GM23338 (cell line): Measurements from ENCODE around the gene IRF2BP2. TPM values are rescaled to one million over a fixed set of nuclear protein-coding genes. Genes with fewer than 3 reads are reported as not detected.

Source experiments
- ATAC-seq: fragments of 200-7000 bp; cut with Tn5 transposase; 3 replicates; pipeline ENCODE4 v1.9.1; 2020
- DNase-seq: peaks from one replicate; pipeline ENCODE4 v3.0.0-alpha.2; 2015; ENCODE audit warnings: low spot score
- H2AFZ ChIP-seq: fragments of 200-600 bp; sonication (generic); 2 replicates; pipeline ENCODE4 v1.8.0; 2016; ENCODE audit warnings: antibody characterized with exemption, mild to moderate bottlenecking, moderate library complexity
- H3F3A ChIP-seq: fragments of 200-600 bp; sonication (generic); replicated peaks from 2 replicates; pipeline ENCODE4 v1.8.0; 2017; ENCODE audit warnings: antibody characterized with exemption, mixed run types, low read depth
- H3K27ac ChIP-seq: fragments of 200-600 bp; sonication (generic); 2 replicates; pipeline ENCODE4 v1.6.1; 2016; ENCODE audit warnings: low read depth
- H3K27me3 ChIP-seq: fragments of 200-600 bp; sonication (generic); 2 replicates; pipeline ENCODE4 v1.8.0; 2016; ENCODE audit warnings: mild to moderate bottlenecking, mixed run types, moderate library complexity; ENCODE audit not compliant: insufficient read depth
- H3K36me3 ChIP-seq: fragments of 200-600 bp; sonication (generic); 2 replicates; pipeline ENCODE4 v1.8.0; 2016; ENCODE audit warnings: mild to moderate bottlenecking; ENCODE audit not compliant: insufficient read depth
- H3K4me1 ChIP-seq: fragments of 200-600 bp; sonication (generic); 2 replicates; pipeline ENCODE4 v1.8.0; 2016; ENCODE audit warnings: mild to moderate bottlenecking, moderate library complexity; ENCODE audit not compliant: insufficient read depth
- H3K4me2 ChIP-seq: fragments of 200-600 bp; sonication (generic); 2 replicates; pipeline ENCODE4 v1.7.1; 2017; ENCODE audit warnings: mixed run types
- H3K4me3 ChIP-seq: fragments of 200-600 bp; sonication (generic); 2 replicates; pipeline ENCODE4 v1.6.1; 2016; ENCODE audit warnings: mixed run types
- H3K79me2 ChIP-seq: fragments of 200-600 bp; sonication (generic); replicated peaks from 2 replicates; pipeline ENCODE4 v1.8.0; 2017; ENCODE audit warnings: mild to moderate bottlenecking; ENCODE audit not compliant: insufficient read depth
- H3K9me2 ChIP-seq: fragments of 200-600 bp; sonication (generic); 2 replicates; pipeline ENCODE4 v1.8.0; 2017; ENCODE audit not compliant: insufficient read depth
- H4K20me1 ChIP-seq: fragments of 200-600 bp; sonication (generic); replicated peaks from 2 replicates; pipeline ENCODE4 v1.8.0; 2017; ENCODE audit warnings: mild to moderate bottlenecking; ENCODE audit not compliant: insufficient read depth
- H3K27ac Mint-ChIP-seq: 2 replicates; pipeline ENCODE4 v1.8.0; 2020; ENCODE audit warnings: inconsistent platforms, mild to moderate bottlenecking, moderate library complexity, mixed read lengths
- H3K27me3 Mint-ChIP-seq: 3 replicates; pipeline ENCODE4 v1.8.0; 2022; ENCODE audit warnings: low read depth, mild to moderate bottlenecking, moderate library complexity, mixed read lengths, inconsistent platforms; ENCODE audit not compliant: insufficient read depth, poor library complexity
- H3K36me3 Mint-ChIP-seq: 3 replicates; pipeline ENCODE4 v1.8.0; 2021; ENCODE audit warnings: low read depth, mild to moderate bottlenecking, inconsistent platforms, moderate library complexity, mixed read lengths
- H3K4me1 Mint-ChIP-seq: 3 replicates; pipeline ENCODE4 v1.8.0; 2020; ENCODE audit warnings: mild to moderate bottlenecking, inconsistent platforms, mixed read lengths
- H3K4me3 Mint-ChIP-seq: 3 replicates; pipeline ENCODE4 v1.8.0; 2021; ENCODE audit warnings: moderate library complexity, mild to moderate bottlenecking, inconsistent platforms, mixed read lengths
- H3K9me3 Mint-ChIP-seq: 3 replicates; pipeline ENCODE4 v1.8.0; 2020; ENCODE audit warnings: moderate library complexity, mild to moderate bottlenecking, inconsistent platforms, mixed read lengths
- ETS1 ChIP-seq: IDR thresholded peaks from 2 replicates; pipeline ENCODE4 v1.6.1; 2016; ENCODE audit warnings: antibody characterized with exemption
- EZH2 ChIP-seq: fragments of 200-600 bp; sonication (generic); IDR thresholded peaks from one replicate; pipeline ENCODE4 v1.8.0; 2017; ENCODE audit warnings: antibody characterized with exemption, mild to moderate bottlenecking, low read depth; ENCODE audit not compliant: unreplicated experiment
- JUNB ChIP-seq: IDR thresholded peaks from one replicate; pipeline ENCODE4 v1.6.1; 2016; ENCODE audit warnings: antibody characterized with exemption; ENCODE audit not compliant: unreplicated experiment
- NANOG ChIP-seq: IDR thresholded peaks from 2 replicates; pipeline ENCODE4 v1.6.1; 2016; ENCODE audit warnings: antibody characterized with exemption, borderline replicate concordance
- POLR2AphosphoS5 ChIP-seq: IDR thresholded peaks from 2 replicates; pipeline ENCODE4 v1.6.1; 2016; ENCODE audit warnings: antibody characterized with exemption, low read depth
- REST ChIP-seq: IDR thresholded peaks from one replicate; pipeline ENCODE4 v1.6.1; 2018; ENCODE audit warnings: antibody characterized with exemption; ENCODE audit not compliant: unreplicated experiment
- STAT1 ChIP-seq: IDR thresholded peaks from one replicate; pipeline ENCODE4 v1.6.1; 2016; ENCODE audit warnings: antibody characterized with exemption; ENCODE audit not compliant: unreplicated experiment
- ZNF331 ChIP-seq: fragments of 250-450 bp; sonication (Bioruptor Pico); IDR thresholded peaks from 2 replicates; pipeline ENCODE4 v1.5.0; 2020; ENCODE audit warnings: low read depth, mild to moderate bottlenecking, moderate library complexity
- polyA plus RNA-seq: library from polyadenylated mRNA; unstranded; fragments of >200 nt; fragmentation: Nextera tagmentation; extraction: Ambion mirVana; gene quantifications from 2 replicates; pipeline ENCODE4 v1.2.1, GENCODE V29; 2016
- total RNA-seq: library from RNA; depleted of rRNA; stranded (reverse); fragments of >200 nt; shearing (Covaris generic); gene quantifications from 2 replicates; pipeline ENCODE4 v1.2.3, GENCODE V29; 2014
- TF ChIP-seq, protein P1 (sequence below), 2 experiments: fragments of 200-600 bp in 1 of 2; sonication (generic) in 1 of 2; conservative IDR thresholded peaks; 2 replicates each; pipeline versions ENCODE4 v1.5.1 to v1.6.1; 2016 to 2017; ENCODE audit warnings: antibody characterized with exemption in 2 of 2, low read depth in 2 of 2, mild to moderate bottlenecking in 2 of 2, moderate library complexity in 1 of 2
- TF ChIP-seq, protein P2 (sequence below): fragments of 250-450 bp; sonication (Bioruptor Pico); IDR thresholded peaks from 2 replicates; pipeline ENCODE4 v1.5.0; 2020; ENCODE audit warnings: mild to moderate bottlenecking, moderate library complexity

The IRF2BP2 gene
- total and polyA plus RNA-seq, 2 experiments from 2014 or later: 19.4 to 62.4 TPM

DNA sequence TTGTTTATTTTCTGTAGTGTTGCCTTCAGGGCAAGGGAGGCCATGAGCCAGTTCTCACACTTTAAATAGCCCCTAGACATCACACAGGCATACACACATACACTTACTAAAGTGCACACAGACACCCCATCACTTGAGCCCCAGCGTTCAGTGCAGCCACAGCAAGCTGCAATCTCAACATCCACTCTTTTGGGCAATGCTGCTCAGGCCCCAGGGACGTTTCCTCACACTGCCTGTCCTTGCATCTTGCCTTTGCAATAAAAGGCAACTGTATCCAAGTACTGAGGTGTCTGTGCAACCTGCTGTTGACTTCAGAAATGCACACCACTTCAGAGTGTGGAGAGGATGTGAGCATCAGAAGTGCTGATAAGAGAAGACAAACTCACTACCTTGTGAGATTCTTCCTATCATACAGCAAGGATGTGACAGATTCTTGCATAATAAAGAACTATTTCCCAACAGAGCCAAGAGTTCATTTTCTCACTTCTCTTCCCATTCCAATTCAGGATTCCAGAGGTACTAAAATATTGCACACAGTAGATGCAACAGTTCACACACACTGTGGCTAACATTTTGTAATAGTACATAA, 36.2 kb downstream of the IRF2BP2 start (continued):
- no peak for TF ChIP-seq STAT1
- TF ChIP-seq, protein P1, sequence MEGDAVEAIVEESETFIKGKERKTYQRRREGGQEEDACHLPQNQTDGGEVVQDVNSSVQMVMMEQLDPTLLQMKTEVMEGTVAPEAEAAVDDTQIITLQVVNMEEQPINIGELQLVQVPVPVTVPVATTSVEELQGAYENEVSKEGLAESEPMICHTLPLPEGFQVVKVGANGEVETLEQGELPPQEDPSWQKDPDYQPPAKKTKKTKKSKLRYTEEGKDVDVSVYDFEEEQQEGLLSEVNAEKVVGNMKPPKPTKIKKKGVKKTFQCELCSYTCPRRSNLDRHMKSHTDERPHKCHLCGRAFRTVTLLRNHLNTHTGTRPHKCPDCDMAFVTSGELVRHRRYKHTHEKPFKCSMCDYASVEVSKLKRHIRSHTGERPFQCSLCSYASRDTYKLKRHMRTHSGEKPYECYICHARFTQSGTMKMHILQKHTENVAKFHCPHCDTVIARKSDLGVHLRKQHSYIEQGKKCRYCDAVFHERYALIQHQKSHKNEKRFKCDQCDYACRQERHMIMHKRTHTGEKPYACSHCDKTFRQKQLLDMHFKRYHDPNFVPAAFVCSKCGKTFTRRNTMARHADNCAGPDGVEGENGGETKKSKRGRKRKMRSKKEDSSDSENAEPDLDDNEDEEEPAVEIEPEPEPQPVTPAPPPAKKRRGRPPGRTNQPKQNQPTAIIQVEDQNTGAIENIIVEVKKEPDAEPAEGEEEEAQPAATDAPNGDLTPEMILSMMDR (conservative IDR thresholded peaks at IDR 0.05; ENCODE audit: low read depth in 2 of 2): no peak
- TF ChIP-seq ZNF331: no peak
- no peak for TF ChIP-seq EZH2
- no peak for TF ChIP-seq NANOG
- no peak for TF ChIP-seq JUNB
- no peak for TF ChIP-seq ETS1
- no peak for TF ChIP-seq POLR2AphosphoS5

- H3F3A ChIP-seq: no peaks in the 10 kb centered on the region
- H3K27me3 ChIP-seq: no peaks in the 10 kb centered on the region
- H3K79me2 ChIP-seq: no peaks in the 10 kb centered on the region
- 0 out of 2 replicates have a peak, but pooled peaks cover 3% of the 10 kb centered on the region for H3K9me2 ChIP-seq
- no peak overlapping the region for H3K27ac Mint-ChIP-seq
- peaks cover 2% of the 10 kb centered on the region; the same call in 1 of the 2 replicates for H3K4me1 ChIP-seq
- no peaks in the 10 kb centered on the region for H3K27me3 Mint-ChIP-seq
- no peaks in the 10 kb centered on the region for H3K9me3 Mint-ChIP-seq
- DNase-seq: no peak
- H2AFZ ChIP-seq: no peak overlapping the region
- H3K36me3 ChIP-seq: no peaks in the 10 kb centered on the region
- no peak overlapping the region for H3K4me3 ChIP-seq
- no peak overlapping the region for H3K4me3 Mint-ChIP-seq
- no peak overlapping the region for H3K27ac ChIP-seq
- H3K4me1 Mint-ChIP-seq: peaks cover 5% of the 10 kb centered on the region; the same call in 2 of the 3 replicates
- no peaks in the 10 kb centered on the region for H3K36me3 Mint-ChIP-seq
- H4K20me1 ChIP-seq: no peaks in the 10 kb centered on the region
- H3K4me2 ChIP-seq: no peak overlapping the region
- ATAC-seq: no peak
- no peak for TF ChIP-seq REST
- no peak for TF ChIP-seq POLR2AphosphoS5
- TF ChIP-seq, protein P1 (conservative IDR thresholded peaks at IDR 0.05; ENCODE audit: low read depth in 2 of 2): no peak
- TF ChIP-seq JUNB: no peak
- TF ChIP-seq, protein P2, sequence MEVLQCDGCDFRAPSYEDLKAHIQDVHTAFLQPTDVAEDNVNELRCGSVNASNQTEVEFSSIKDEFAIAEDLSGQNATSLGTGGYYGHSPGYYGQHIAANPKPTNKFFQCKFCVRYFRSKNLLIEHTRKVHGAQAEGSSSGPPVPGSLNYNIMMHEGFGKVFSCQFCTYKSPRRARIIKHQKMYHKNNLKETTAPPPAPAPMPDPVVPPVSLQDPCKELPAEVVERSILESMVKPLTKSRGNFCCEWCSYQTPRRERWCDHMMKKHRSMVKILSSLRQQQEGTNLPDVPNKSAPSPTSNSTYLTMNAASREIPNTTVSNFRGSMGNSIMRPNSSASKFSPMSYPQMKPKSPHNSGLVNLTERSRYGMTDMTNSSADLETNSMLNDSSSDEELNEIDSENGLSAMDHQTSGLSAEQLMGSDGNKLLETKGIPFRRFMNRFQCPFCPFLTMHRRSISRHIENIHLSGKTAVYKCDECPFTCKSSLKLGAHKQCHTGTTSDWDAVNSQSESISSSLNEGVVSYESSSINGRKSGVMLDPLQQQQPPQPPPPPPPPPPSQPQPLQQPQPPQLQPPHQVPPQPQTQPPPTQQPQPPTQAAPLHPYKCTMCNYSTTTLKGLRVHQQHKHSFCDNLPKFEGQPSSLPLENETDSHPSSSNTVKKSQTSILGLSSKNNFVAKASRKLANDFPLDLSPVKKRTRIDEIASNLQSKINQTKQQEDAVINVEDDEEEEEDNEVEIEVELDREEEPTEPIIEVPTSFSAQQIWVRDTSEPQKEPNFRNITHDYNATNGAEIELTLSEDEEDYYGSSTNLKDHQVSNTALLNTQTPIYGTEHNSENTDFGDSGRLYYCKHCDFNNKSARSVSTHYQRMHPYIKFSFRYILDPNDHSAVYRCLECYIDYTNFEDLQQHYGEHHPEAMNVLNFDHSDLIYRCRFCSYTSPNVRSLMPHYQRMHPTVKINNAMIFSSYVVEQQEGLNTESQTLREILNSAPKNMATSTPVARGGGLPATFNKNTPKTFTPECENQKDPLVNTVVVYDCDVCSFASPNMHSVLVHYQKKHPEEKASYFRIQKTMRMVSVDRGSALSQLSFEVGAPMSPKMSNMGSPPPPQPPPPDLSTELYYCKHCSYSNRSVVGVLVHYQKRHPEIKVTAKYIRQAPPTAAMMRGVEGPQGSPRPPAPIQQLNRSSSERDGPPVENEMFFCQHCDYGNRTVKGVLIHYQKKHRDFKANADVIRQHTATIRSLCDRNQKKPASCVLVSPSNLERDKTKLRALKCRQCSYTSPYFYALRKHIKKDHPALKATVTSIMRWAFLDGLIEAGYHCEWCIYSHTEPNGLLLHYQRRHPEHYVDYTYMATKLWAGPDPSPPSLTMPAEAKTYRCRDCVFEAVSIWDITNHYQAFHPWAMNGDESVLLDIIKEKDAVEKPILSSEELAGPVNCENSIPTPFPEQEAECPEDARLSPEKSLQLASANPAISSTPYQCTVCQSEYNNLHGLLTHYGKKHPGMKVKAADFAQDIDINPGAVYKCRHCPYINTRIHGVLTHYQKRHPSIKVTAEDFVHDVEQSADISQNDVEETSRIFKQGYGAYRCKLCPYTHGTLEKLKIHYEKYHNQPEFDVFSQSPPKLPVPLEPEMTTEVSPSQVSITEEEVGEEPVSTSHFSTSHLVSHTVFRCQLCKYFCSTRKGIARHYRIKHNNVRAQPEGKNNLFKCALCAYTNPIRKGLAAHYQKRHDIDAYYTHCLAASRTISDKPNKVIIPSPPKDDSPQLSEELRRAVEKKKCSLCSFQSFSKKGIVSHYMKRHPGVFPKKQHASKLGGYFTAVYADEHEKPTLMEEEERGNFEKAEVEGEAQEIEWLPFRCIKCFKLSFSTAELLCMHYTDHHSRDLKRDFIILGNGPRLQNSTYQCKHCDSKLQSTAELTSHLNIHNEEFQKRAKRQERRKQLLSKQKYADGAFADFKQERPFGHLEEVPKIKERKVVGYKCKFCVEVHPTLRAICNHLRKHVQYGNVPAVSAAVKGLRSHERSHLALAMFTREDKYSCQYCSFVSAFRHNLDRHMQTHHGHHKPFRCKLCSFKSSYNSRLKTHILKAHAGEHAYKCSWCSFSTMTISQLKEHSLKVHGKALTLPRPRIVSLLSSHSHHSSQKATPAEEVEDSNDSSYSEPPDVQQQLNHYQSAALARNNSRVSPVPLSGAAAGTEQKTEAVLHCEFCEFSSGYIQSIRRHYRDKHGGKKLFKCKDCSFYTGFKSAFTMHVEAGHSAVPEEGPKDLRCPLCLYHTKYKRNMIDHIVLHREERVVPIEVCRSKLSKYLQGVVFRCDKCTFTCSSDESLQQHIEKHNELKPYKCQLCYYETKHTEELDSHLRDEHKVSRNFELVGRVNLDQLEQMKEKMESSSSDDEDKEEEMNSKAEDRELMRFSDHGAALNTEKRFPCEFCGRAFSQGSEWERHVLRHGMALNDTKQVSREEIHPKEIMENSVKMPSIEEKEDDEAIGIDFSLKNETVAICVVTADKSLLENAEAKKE (CRISPR knock-in tag): no peak
These were observed 37.0 kb downstream of the IRF2BP2 start for GRCh38 chr1:234572966-234573365.
